Measurements from ENCODE around the gene DEFB108B.
A peak's percentile ranks its signal among the peaks of the same experiment; 100 is the strongest.
"Not testable (repeated sequence)": the region's sequence is repeated elsewhere in the genome, so short reads cannot be mapped to it uniquely, and the experiment has no call there.

The DEFB108B gene

DNA sequence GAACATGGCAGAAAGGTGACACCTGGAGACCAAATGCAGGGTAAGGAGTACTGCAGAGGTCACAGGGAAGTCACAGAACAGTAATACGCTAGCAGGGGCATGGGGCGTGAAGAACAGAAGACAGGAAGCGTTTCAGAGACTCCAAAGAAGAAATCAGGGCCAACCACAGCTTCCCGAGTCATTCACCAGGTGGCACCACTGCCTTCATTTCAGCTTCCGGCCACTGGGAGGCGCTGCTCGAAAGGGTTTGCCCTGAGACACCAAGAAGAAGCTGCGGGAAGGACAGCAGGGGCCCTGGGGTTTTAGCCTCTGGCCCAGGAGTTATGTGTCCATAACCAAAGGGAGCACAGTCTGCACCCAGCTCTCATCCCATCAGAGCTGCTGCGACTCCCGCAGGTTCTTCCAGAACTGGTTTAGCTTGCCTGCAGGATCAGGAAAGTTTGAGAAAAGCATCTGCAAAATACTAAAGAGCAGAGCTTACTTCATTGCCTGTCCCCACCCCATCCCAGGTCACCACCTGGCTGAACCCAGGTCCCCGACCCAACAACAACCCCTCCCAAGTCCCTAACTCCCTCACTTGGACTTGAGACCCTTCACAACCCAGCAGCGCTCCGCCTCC is 32.6 kb upstream of the DEFB108B start:
- H3K4me3 Mint-ChIP-seq, result not testable (repeated sequence)

DNA sequence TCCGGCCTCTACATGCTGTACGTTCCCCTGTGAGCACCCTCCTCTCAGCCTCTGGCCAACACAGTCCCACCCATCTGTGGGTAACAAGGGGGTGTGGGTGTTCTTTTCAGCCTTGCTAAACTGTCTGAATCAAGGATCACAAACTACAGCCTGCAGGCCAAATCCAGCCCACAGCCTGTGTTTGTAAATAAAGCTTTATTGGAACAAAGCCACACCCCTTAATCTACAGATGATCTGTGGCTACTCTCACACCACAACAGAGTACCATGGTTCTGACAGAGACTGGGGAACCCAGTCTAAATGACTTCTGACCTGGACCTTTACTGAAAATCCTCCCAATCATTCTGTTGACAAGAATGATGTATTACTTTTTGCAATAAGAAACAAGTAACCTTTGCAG is 32.0 kb upstream of the DEFB108B start:
- H3K36me3 Mint-ChIP-seq (ENCODE audit: low read depth); H3K9me3 Mint-ChIP-seq; H3K27me3 Mint-ChIP-seq; H3K4me1 Mint-ChIP-seq (ENCODE audit: low read depth); H3K27ac Mint-ChIP-seq; H3K4me3 Mint-ChIP-seq: not testable (repeated sequence)
- intact Hi-C loops (cut with micrococcal nuclease), result loop anchor here (5.0 kb wide), 1 partner anchor 631 kb away; the partner anchor contains the start of gene CLPB

More for the DNA sequence above, 32.6 kb upstream of the DEFB108B start:
- intact Hi-C loops (cut with micrococcal nuclease), result loop anchor here (5.0 kb wide), 1 partner anchor 632 kb away; the partner anchor contains the start of gene CLPB
- not testable (repeated sequence) for H3K27me3 Mint-ChIP-seq; H3K4me1 Mint-ChIP-seq (ENCODE audit: low read depth); H3K9me3 Mint-ChIP-seq
- peaks cover 12% of the 10 kb centered on the region for H3K36me3 Mint-ChIP-seq (ENCODE audit: low read depth)
- peak overlapping the region; percentile 69 for H3K27ac Mint-ChIP-seq

DNA sequence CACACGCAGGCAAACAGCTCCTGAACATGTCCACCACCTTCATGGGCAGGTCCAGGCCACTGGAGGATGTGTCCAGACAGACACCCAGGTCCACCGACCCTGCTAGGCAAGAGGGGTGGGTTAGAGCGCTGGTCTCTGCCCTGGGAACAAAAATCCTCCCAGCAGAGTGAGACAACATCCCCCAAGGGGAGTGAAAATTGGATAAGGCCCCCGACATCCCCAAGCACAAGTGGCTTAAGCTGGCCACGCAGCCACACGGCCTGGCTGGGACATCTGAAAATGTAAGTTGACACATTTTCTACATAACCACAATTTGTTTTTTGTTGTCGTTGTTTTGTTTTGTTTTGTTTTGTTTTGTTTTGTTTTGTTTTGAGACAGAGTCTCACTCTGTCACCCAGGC is 30.1 kb upstream of the DEFB108B start:
- not testable (repeated sequence) for H3K4me3 Mint-ChIP-seq; H3K36me3 Mint-ChIP-seq (ENCODE audit: low read depth); H3K9me3 Mint-ChIP-seq; H3K27ac Mint-ChIP-seq; H3K27me3 Mint-ChIP-seq; H3K4me1 Mint-ChIP-seq (ENCODE audit: low read depth)
- intact Hi-C loops (cut with micrococcal nuclease), result loop anchor here (5.0 kb wide), 1 partner anchor 629 kb away; the partner anchor contains the start of gene CLPB

DNA sequence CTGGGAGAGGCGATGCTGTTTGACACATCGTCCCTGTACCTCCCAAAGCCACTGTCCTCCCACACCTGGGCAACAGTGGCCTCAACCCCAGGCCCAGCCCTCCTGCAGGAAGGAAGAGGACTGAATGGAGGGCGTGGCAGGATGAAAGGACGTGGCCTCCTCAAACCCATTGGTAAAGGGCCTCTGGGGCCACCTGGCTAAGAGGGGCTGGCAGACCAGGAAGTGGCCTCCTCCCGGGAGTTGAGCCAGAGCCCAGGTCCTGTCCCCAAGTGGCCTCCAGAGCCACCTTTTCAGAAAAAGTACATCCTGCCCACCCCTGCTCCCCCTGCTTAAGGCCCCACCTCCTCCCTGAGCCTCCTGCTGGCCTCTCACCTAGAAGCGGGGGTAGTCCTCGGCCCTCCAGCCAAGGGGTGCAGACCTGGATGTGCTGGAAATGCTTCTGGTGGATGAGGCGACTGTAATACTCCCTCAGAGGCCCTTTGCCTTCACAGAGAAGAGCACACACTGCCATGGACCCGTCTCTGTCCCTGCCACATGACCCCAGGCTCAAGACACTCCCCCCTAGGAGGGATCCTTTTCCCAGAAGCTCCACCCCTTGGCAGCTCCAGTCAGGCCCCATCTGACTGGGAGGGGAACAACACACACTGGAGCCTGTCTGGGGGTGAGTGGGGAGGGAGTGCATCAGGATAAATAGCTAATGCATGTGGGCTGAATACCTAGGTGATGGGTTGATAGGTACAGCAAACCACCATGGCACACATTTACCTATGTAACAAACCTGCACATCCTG is 28.6 kb upstream of the DEFB108B start:
- not testable (repeated sequence) for H3K27ac Mint-ChIP-seq; H3K9me3 Mint-ChIP-seq; H3K27me3 Mint-ChIP-seq; H3K4me3 Mint-ChIP-seq; H3K36me3 Mint-ChIP-seq (ENCODE audit: low read depth); H3K4me1 Mint-ChIP-seq (ENCODE audit: low read depth)
- intact Hi-C loops (cut with micrococcal nuclease), result loop anchor here (5.0 kb wide), 1 partner anchor 628 kb away; the partner anchor contains the start of gene CLPB

DNA sequence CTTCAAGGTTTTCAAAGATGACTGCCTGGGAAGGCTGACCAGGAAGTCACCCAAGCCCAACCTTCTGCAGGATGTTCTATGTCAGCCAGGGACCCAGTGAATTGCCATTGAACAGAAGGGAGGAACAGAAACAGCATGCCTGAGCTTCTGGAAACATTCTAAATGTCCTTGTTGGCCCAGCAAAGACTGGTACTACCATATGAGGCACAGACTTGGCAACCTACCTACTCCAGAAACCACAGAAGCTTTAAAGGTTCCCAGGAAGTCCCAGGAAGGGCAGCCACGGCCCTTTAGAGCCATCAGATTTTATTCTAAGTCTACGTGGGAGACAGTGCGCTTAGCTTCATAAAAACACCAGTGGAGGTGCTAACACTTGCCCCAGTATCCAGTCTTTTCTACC is 20.5 kb upstream of the DEFB108B start:
- H3K4me1 Mint-ChIP-seq (ENCODE audit: low read depth); H3K9me3 Mint-ChIP-seq; H3K36me3 Mint-ChIP-seq (ENCODE audit: low read depth); H3K27me3 Mint-ChIP-seq; H3K27ac Mint-ChIP-seq; intact Hi-C loops (cut with micrococcal nuclease): not testable (repeated sequence)
- H3K4me3 Mint-ChIP-seq, result peak overlapping the region; percentile 66

DNA sequence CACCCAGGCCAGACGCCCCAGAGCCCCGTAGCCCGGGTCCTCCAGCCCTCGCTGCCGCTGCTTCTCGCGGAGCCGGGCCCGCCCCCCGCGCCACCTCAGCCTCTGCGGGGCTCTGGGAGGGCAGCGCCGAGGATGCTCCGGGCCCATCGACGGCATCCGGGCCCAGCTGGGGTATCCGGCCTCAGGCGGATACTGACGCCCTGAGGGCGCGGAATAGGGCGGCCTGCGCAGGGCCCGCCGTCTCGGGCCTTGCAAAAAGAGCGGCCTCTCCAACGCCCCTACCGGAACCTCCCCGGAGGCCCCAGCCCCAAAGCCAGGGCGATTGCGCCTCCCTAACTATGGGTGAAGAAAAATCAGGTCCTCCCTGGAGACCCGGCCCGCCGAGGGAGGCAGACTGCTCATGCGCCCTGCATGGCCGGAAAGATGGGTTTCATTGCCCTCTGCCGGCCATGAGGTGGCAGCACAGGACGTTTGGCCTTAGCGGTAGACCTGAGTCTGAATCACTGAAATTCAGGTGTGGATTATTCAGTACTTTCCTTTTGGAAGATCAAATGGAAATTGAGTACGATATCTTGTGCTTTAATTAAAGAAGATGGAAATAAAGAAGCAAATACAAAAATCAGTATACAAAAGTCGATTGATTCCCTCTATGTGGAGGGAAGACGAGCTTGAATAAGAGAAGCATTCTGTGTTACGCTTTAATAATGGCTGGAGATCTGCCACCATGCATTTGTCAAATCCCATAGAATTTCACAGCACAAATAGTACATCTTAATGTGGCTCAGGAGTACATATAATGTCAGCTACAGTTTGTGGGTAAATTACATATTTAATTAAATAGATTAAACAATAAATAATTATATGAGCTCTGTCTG is 19.3 kb upstream of the DEFB108B start:
- Mint-ChIP-seq H3K4me3 (peak overlapping the region; percentile 82), H3K27ac (peak overlapping the region; percentile 72)
- H3K27me3 Mint-ChIP-seq; H3K4me1 Mint-ChIP-seq (ENCODE audit: low read depth); H3K9me3 Mint-ChIP-seq; intact Hi-C loops (cut with micrococcal nuclease); H3K36me3 Mint-ChIP-seq (ENCODE audit: low read depth): not testable (repeated sequence)

DNA sequence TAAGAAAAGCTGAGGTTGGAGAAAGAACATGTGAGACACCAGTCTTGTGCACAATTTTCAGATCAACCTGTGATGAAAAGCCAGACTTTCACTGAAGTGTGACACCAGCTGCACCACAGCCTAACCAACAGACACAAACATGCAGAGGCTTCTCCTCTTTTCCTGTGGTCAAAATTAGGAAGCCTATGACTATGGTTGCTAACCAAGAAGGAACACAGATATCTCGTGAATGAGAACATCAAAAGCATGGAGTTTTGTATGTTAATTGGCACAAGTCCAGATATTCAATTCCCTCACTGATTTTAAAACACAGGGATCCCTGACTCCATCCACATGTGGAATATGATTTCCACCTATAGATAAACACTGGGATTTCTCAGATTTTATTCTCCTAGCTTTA is 11.5 kb upstream of the DEFB108B start:
- H3K27me3 Mint-ChIP-seq; H3K27ac Mint-ChIP-seq; H3K9me3 Mint-ChIP-seq; H3K4me3 Mint-ChIP-seq; H3K4me1 Mint-ChIP-seq (ENCODE audit: low read depth); intact Hi-C loops (cut with micrococcal nuclease); H3K36me3 Mint-ChIP-seq (ENCODE audit: low read depth): not testable (repeated sequence)

DNA sequence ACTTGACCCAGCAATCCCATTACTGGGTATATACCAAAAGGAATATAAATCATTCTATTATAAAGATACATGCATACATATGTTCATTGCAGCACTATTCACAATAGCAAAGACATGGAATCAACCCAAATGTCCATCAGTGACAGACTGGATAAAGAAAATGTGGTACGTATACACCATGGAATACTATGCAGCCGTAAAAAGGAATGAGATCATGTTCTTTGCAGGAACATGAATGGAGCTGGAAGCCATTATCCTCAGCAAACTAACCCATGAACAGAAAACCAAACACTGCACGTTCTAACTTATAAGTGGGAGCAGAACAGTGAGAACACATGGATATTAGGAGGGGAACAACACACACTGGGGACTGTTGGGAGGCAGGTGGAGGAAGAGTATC is 3.8 kb upstream of the DEFB108B start:
- H3K27me3 Mint-ChIP-seq; H3K9me3 Mint-ChIP-seq; H3K4me1 Mint-ChIP-seq (ENCODE audit: low read depth); H3K27ac Mint-ChIP-seq; intact Hi-C loops (cut with micrococcal nuclease); H3K4me3 Mint-ChIP-seq; H3K36me3 Mint-ChIP-seq (ENCODE audit: low read depth): not testable (repeated sequence)

DNA sequence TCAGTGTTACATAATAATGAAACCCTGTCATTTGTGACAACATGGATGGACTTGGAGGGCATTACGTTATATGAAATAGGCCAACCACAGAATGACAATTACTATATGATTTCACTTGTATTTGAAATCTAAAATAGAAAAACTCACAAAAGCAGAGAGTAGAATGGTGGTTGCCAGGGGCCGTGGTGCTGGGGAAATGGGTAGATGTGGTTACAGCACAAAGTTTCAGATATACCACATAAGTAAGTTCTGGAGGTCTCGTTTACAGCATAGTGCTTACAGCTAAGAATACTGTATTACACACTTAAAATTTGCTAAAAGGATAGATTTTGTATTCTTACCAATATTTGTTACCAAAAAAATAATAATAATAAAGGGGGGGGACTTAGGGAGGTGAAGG is 3.3 kb upstream of the DEFB108B start:
- H3K4me1 Mint-ChIP-seq (ENCODE audit: low read depth); H3K27ac Mint-ChIP-seq; H3K36me3 Mint-ChIP-seq (ENCODE audit: low read depth); H3K27me3 Mint-ChIP-seq; H3K4me3 Mint-ChIP-seq; H3K9me3 Mint-ChIP-seq; intact Hi-C loops (cut with micrococcal nuclease): not testable (repeated sequence)

DNA sequence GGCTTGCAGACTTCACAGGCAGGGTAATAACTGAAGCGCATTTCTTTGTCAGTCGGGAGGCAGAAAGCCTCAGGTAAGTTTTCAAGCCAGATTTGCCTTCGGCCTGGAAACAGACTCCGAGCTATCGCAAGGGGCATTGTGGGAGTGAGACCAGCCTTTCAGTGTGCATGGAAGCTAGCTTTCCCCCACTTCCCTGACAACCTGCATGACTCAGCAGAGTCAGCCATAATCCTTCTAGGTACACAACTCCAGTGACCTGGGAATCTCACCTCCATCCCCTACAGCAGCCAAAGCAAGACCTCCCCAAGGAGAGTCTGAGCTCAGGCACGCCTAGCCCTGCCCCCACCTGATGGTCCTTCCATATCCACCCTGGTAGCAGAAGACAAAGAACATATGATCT is 9.7 kb downstream of the DEFB108B start:
- H3K4me3 Mint-ChIP-seq; H3K4me1 Mint-ChIP-seq (ENCODE audit: low read depth); H3K27ac Mint-ChIP-seq; H3K27me3 Mint-ChIP-seq; intact Hi-C loops (cut with micrococcal nuclease); H3K9me3 Mint-ChIP-seq; H3K36me3 Mint-ChIP-seq (ENCODE audit: low read depth): not testable (repeated sequence)

DNA sequence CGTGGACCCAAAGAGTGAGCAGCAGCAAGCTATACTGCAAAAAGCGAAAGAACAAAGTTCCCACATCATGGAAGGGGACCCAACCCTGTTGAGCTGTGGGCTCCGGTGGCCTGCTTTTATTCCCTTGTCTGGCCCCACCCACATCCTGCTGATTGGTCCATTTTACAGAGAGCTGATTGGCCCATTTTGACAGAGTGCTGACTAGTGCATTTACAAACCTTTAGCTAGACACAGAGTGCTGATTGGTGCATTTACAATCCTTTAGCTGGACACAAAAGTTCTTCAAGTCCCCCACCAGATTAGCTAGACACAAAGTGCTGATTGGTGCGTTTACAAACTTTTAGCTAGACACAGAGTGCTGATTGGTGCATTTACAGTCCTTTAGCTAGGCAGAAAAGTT is 10.4 kb downstream of the DEFB108B start:
- intact Hi-C loops (cut with micrococcal nuclease); H3K4me3 Mint-ChIP-seq; H3K4me1 Mint-ChIP-seq (ENCODE audit: low read depth); H3K9me3 Mint-ChIP-seq; H3K36me3 Mint-ChIP-seq (ENCODE audit: low read depth); H3K27me3 Mint-ChIP-seq; H3K27ac Mint-ChIP-seq: not testable (repeated sequence)

DNA sequence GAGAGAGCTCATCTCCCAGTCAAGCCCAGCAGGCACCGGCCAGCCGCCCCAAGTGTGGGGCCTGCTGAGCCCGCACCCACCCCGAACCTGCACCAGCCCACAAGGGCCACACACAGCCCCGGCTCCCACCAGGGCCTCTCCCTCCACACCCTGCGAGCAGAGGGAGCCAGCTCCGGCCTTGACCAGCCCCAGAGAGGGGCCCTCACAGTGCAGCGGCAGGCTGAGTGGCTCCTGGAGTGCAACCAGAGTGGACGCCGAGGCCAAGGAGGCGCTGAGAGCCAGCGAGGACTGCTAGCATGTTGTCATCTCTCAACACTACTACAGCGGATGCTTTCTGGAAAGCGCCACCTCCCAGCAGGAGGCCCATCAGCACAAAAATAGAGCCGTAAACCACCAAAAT is 10.9 kb downstream of the DEFB108B start:
- peaks cover 1% of the 10 kb centered on the region for H3K27me3 Mint-ChIP-seq
- intact Hi-C loops (cut with micrococcal nuclease), result no loop called here
- H3K36me3 Mint-ChIP-seq (ENCODE audit: low read depth), result no peaks in the 10 kb centered on the region
- no peak overlapping the region for H3K27ac Mint-ChIP-seq
- H3K4me3 Mint-ChIP-seq, result no peak overlapping the region
- H3K9me3 Mint-ChIP-seq, result peaks cover 13% of the 10 kb centered on the region
- H3K4me1 Mint-ChIP-seq (ENCODE audit: low read depth), result no peaks in the 10 kb centered on the region

DNA sequence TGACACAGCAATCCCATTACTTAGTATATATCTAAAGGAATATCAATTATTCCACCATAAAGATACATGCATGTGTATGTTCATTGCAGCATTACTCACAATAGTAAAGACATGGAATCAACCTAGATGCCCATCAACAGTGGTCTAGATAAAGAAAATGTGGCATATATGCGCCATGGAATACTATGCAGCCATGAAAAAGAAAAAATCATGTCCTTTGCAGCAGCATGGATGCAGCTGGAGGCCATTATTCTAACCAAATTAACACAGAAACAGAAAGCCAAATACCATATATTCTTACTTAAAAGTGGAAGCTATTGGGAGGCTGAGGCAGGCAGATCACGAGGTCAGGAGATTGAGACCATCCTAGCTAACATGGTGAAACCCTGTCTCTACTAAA is 20.9 kb downstream of the DEFB108B start:
- H3K36me3 Mint-ChIP-seq (ENCODE audit: low read depth); intact Hi-C loops (cut with micrococcal nuclease); H3K4me3 Mint-ChIP-seq; H3K27me3 Mint-ChIP-seq; H3K4me1 Mint-ChIP-seq (ENCODE audit: low read depth); H3K27ac Mint-ChIP-seq: not testable (repeated sequence)
- peaks cover 18% of the 10 kb centered on the region for H3K9me3 Mint-ChIP-seq

DNA sequence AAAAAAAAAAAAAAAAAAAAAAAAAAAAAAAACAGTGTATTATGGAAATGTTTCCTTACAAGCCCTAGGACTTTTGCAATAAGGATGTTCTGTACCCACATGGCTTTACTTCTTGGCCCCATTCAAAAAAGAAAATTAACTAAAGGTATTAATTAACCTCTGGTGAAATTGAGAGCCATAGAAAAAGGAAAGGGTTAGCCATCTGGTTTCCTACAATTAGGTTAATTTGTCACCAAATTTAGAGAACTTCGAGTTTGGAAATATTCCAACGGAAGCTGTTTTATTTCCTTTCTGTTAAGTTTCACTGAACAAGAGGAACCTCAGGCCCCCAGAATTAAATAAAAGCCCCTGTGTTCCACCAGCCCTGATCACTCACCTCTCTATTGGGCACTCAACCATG is 22.9 kb downstream of the DEFB108B start:
- intact Hi-C loops (cut with micrococcal nuclease); H3K27me3 Mint-ChIP-seq; H3K36me3 Mint-ChIP-seq (ENCODE audit: low read depth); H3K4me1 Mint-ChIP-seq (ENCODE audit: low read depth); H3K27ac Mint-ChIP-seq; H3K4me3 Mint-ChIP-seq; H3K9me3 Mint-ChIP-seq: not testable (repeated sequence)

Measured in dendritic cell treated with granulocyte-macrophage colony-stimulating factor and Interleukin-4, amounts not matched to agents 40 ng/mL and 50 ng/mL, for 4 days (primary cell).